OCI-LY3 (cell line): Measurements from ENCODE around the gene PLXNA3.

ENCODE experiments used
- H2AFZ ChIP-seq: fragments of 200-600, 300-600 bp; shearing (Covaris generic); 2 replicates; pipeline ENCODE4 v1.6.0; 2014; ENCODE audit warnings: antibody characterized with exemption, low read depth, low read length
- H3K27ac ChIP-seq: fragments of 200-600, 300-600 bp; sonication (generic); 2 replicates; pipeline ENCODE4 v1.5.1; 2014; ENCODE audit warnings: mild to moderate bottlenecking, low read length, moderate library complexity, mixed read lengths
- H3K27me3 ChIP-seq: fragments of 200-600, 300-600 bp; sonication (generic); 2 replicates; pipeline ENCODE4 v1.6.1; 2014; ENCODE audit warnings: low read depth, low read length, mixed read lengths
- H3K36me3 ChIP-seq: fragments of 200-600, 300-600 bp; sonication (generic); replicated peaks from 2 replicates; pipeline ENCODE3; 2014; ENCODE audit warnings: low read depth, low read length, mixed read lengths
- H3K4me1 ChIP-seq: fragments of 300-600, 200-600 bp; sonication (generic); 2 replicates; pipeline ENCODE4 v1.6.1; 2014; ENCODE audit warnings: low read length, mixed read lengths
- H3K4me2 ChIP-seq: fragments of 200-600, 300-600 bp; sonication (generic); 2 replicates; pipeline ENCODE4 v1.6.1; 2014; ENCODE audit warnings: low read length, mixed read lengths
- H3K4me3 ChIP-seq: fragments of 300-600, 200-600 bp; sonication (generic); 2 replicates; pipeline ENCODE4 v1.5.1; 2014; ENCODE audit warnings: antibody characterized with exemption, mild to moderate bottlenecking, low read length, moderate library complexity
- H3K79me2 ChIP-seq: fragments of 300-600, 200-600 bp; shearing (Covaris generic); 2 replicates; pipeline ENCODE4 v1.6.1; 2014; ENCODE audit warnings: mild to moderate bottlenecking, low read length, mixed read lengths
- H3K9ac ChIP-seq: fragments of 300-600, 200-600 bp; shearing (Covaris generic); 2 replicates; pipeline ENCODE4 v1.6.0; 2014; ENCODE audit warnings: mild to moderate bottlenecking, low read length, moderate library complexity
- H3K9me3 ChIP-seq: fragments of 200-600, 300-600 bp; shearing (Covaris generic); 2 replicates; pipeline ENCODE4 v1.6.1; 2014; ENCODE audit warnings: low read length, mixed read lengths; ENCODE audit not compliant: insufficient read depth
- H4K20me1 ChIP-seq: fragments of 200-600, 300-600 bp; sonication (generic); 2 replicates; pipeline ENCODE4 v1.6.1; 2016; ENCODE audit warnings: low read length, mixed read lengths; ENCODE audit not compliant: insufficient read depth
- CTCF ChIP-seq: fragments of 200-600, 300-600 bp; sonication (generic); IDR thresholded peaks from 2 replicates; pipeline ENCODE4 v1.5.1; 2014; ENCODE audit warnings: antibody characterized with exemption, low read length, low read depth
- EZH2phosphoT487 ChIP-seq: fragments of 200-600 bp; shearing (Covaris generic); IDR thresholded peaks from 2 replicates; pipeline ENCODE4 v1.6.1; 2018; ENCODE audit warnings: antibody characterized with exemption, mixed run types, low read depth

PLXNA3 gene

GRCh38 chrX:154428176-154429171, 29.6 kb upstream of the PLXNA3 start, which contains the start of gene ATP6AP1:
Gene ATP6AP1 (plus strand): TSS chrX:154428677. CDS start chrX:154428693, 16 bp downstream.
- Histone ChIP-seq H3K79me2 (peaks cover 22% of the 10 kb centered on the region), H3K9ac (peak within 1 kb of the TSS; percentile 77), H2AFZ (no peak within 1 kb of the TSS), H3K27ac (peak within 1 kb of the TSS; percentile 43), H3K4me2 (peak within 1 kb of the TSS; percentile 93), H4K20me1 (no peaks in the 10 kb centered on the region), H3K27me3 (no peaks in the 10 kb centered on the region), H3K4me3 (peak within 1 kb of the TSS; percentile 95), H3K36me3 (no peaks in the 10 kb centered on the region), H3K4me1 (peaks cover 12% of the 10 kb centered on the region), H3K9me3 (no peaks in the 10 kb centered on the region)
- TF ChIP-seq EZH2phosphoT487 (no peak), CTCF (peak; percentile 28; the same call in 1 of the 2 replicates)

- Histone ChIP-seq H3K36me3 (no peaks in the 10 kb centered on the region), H3K4me1 (peaks cover 12% of the 10 kb centered on the region), H3K27me3 (no peaks in the 10 kb centered on the region), H2AFZ (no peak overlapping the region), H4K20me1 (no peaks in the 10 kb centered on the region), H3K9ac (no peak overlapping the region), H3K79me2 (peaks cover 22% of the 10 kb centered on the region), H3K9me3 (no peaks in the 10 kb centered on the region), H3K4me3 (peak overlapping the region; percentile 95), H3K27ac (no peak overlapping the region), H3K4me2 (peak overlapping the region; percentile 87)
- TF ChIP-seq CTCF (no peak), EZH2phosphoT487 (no peak)
These were observed 28.4 kb upstream of the PLXNA3 start for GRCh38 chrX:154429711-154430110.

GRCh38 chrX:154430479-154430878, 27.6 kb upstream of the PLXNA3 start:
- no peak overlapping the region for H3K9ac ChIP-seq
- no peak overlapping the region for H3K27ac ChIP-seq
- no peak overlapping the region for H3K4me3 ChIP-seq
- no peaks in the 10 kb centered on the region for H4K20me1 ChIP-seq
- no peak overlapping the region for H3K4me2 ChIP-seq
- H3K27me3 ChIP-seq = no peaks in the 10 kb centered on the region
- TF ChIP-seq EZH2phosphoT487 (no peak), CTCF (no peak)
- H2AFZ ChIP-seq = no peak overlapping the region
- H3K4me1 ChIP-seq = peaks cover 12% of the 10 kb centered on the region
- no peaks in the 10 kb centered on the region for H3K9me3 ChIP-seq
- no peaks in the 10 kb centered on the region for H3K36me3 ChIP-seq
- H3K79me2 ChIP-seq = peaks cover 22% of the 10 kb centered on the region

GRCh38 chrX:154430916-154431315, 27.2 kb upstream of the PLXNA3 start:
- TF ChIP-seq EZH2phosphoT487 (no peak), CTCF (no peak)
- Histone ChIP-seq H3K36me3 (peaks cover 2% of the 10 kb centered on the region), H3K27ac (no peak overlapping the region), H3K79me2 (peaks cover 22% of the 10 kb centered on the region), H2AFZ (no peak overlapping the region), H3K4me3 (no peak overlapping the region), H4K20me1 (no peaks in the 10 kb centered on the region), H3K4me1 (peaks cover 12% of the 10 kb centered on the region), H3K9me3 (no peaks in the 10 kb centered on the region), H3K4me2 (no peak overlapping the region), H3K27me3 (no peaks in the 10 kb centered on the region), H3K9ac (no peak overlapping the region)
